Activated gamma-delta T cell (primary cell): ENCODE results near the gene SYTL3.
A peak's percentile ranks its signal among the peaks of the same experiment; 100 is the strongest.
"Not testable (repeated sequence)": the region's sequence is repeated elsewhere in the genome, so short reads cannot be mapped to it uniquely, and the experiment has no call there.

Source experiments
- DNase-seq: peaks from one replicate; lab custom pipeline; 2025; lab: John Stamatoyannopoulos, UW

Gene SYTL3

GRCh38 chr6:158688860-158689259, 39.0 kb downstream of the SYTL3 start:
- DNase-seq, result no peak

- DNase-seq, result no peak
Measured at GRCh38 chr6:158694913-158695312, 45.1 kb downstream of the SYTL3 start.

- DNase-seq, result no peak
Measured at GRCh38 chr6:158697811-158698210, 48.0 kb downstream of the SYTL3 start.

GRCh38 chr6:158698931-158699330, 49.1 kb downstream of the SYTL3 start:
- DNase-seq, result no peak

- DNase-seq, result not testable (repeated sequence)
Measured at GRCh38 chr6:158701268-158701667, 51.4 kb downstream of the SYTL3 start.

- no peak for DNase-seq
Measured at GRCh38 chr6:158703111-158703836, 53.4 kb downstream of the SYTL3 start.

- peak; percentile 53 for DNase-seq
Measured at GRCh38 chr6:158703837-158704822, 54.3 kb downstream of the SYTL3 start.

GRCh38 chr6:158705386-158706126, 55.7 kb downstream of the SYTL3 start:
- no peak for DNase-seq

GRCh38 chr6:158706369-158706982, 56.6 kb downstream of the SYTL3 start:
- no peak for DNase-seq

GRCh38 chr6:158707120-158707820, 57.4 kb downstream of the SYTL3 start:
- no peak for DNase-seq

GRCh38 chr6:158707821-158708195, 58.0 kb downstream of the SYTL3 start:
- DNase-seq, result no peak

GRCh38 chr6:158708239-158708638, 58.4 kb downstream of the SYTL3 start:
- DNase-seq, result no peak

- DNase-seq, result no peak
Measured at GRCh38 chr6:158709809-158710208, 60.0 kb downstream of the SYTL3 start.

GRCh38 chr6:158711264-158711663, 61.4 kb downstream of the SYTL3 start:
- no peak for DNase-seq

GRCh38 chr6:158713469-158713868, 63.6 kb downstream of the SYTL3 start:
- no peak for DNase-seq

GRCh38 chr6:158714706-158715105, 64.9 kb downstream of the SYTL3 start:
- no peak for DNase-seq

- no peak for DNase-seq
Measured at GRCh38 chr6:158715330-158716311, 65.8 kb downstream of the SYTL3 start.

GRCh38 chr6:158717341-158718330, 67.8 kb downstream of the SYTL3 start:
- DNase-seq, result no peak
